Measurements from ENCODE around the gene MCF2L.
A peak's percentile ranks its signal among the peaks of the same experiment; 100 is the strongest.

MCF2L gene

GRCh38 chr13:113018676-113019465, 49.9 kb downstream of the MCF2L start:
- peaks cover 27% of the 10 kb centered on the region for H3K27me3 ChIP-seq (ENCODE audit: insufficient read depth, poor library complexity, severe bottlenecking)
- H3K4me3 ChIP-seq (replicated peaks; ENCODE audit: insufficient read depth, low read length), result no peak overlapping the region
- no peak for TF ChIP-seq REST (IDR thresholded peaks at IDR 0.05; ENCODE audit: insufficient replicate concordance, low read depth)
- no peak for TF ChIP-seq CTCF (IDR thresholded peaks at IDR 0.05; ENCODE audit: insufficient read depth, low read length)
- TF ChIP-seq GABPA (IDR thresholded peaks at IDR 0.05; ENCODE audit: low read depth), result no peak
- TF ChIP-seq POLR2AphosphoS5 (IDR thresholded peaks at IDR 0.05; ENCODE audit: low read depth), result no peak
- TF ChIP-seq SPI1 (IDR thresholded peaks at IDR 0.05; ENCODE audit: borderline replicate concordance, low read depth), result no peak
- no peak for DNase-seq (ENCODE audit: low read depth in 1 of 2, low spot score in 1 of 2)
- no peak overlapping the region for H3K27ac ChIP-seq (replicated peaks)

- no peak for TF ChIP-seq CTCF (IDR thresholded peaks at IDR 0.05; ENCODE audit: insufficient read depth, low read length)
- no peak for TF ChIP-seq REST (IDR thresholded peaks at IDR 0.05; ENCODE audit: insufficient replicate concordance, low read depth)
- TF ChIP-seq POLR2AphosphoS5 (IDR thresholded peaks at IDR 0.05; ENCODE audit: low read depth), result no peak
- no peak for TF ChIP-seq GABPA (IDR thresholded peaks at IDR 0.05; ENCODE audit: low read depth)
- TF ChIP-seq SPI1 (IDR thresholded peaks at IDR 0.05; ENCODE audit: borderline replicate concordance, low read depth), result peak; percentile 70; the same call in 1 of the 2 replicates
- peaks cover 30% of the 10 kb centered on the region for H3K27me3 ChIP-seq (ENCODE audit: insufficient read depth, poor library complexity, severe bottlenecking)
- no peak overlapping the region for H3K4me3 ChIP-seq (replicated peaks; ENCODE audit: insufficient read depth, low read length)
Observed at GRCh38 chr13:113020323-113021080, 51.5 kb downstream of the MCF2L start.

GRCh38 chr13:113021391-113021790, 52.4 kb downstream of the MCF2L start:
- Histone ChIP-seq H3K27me3 (ENCODE audit: insufficient read depth, poor library complexity, severe bottlenecking) (peaks cover 21% of the 10 kb centered on the region), H3K27ac (replicated peaks) (no peak overlapping the region), H3K4me3 (replicated peaks; ENCODE audit: insufficient read depth, low read length) (no peak overlapping the region)
- TF ChIP-seq GABPA (IDR thresholded peaks at IDR 0.05; ENCODE audit: low read depth) (no peak), SPI1 (IDR thresholded peaks at IDR 0.05; ENCODE audit: borderline replicate concordance, low read depth) (no peak)
- DNase-seq (ENCODE audit: low read depth in 1 of 2, low spot score in 1 of 2), result no peak

More at GRCh38 chr13:113020323-113021080, 51.5 kb downstream of the MCF2L start:
- DNase-seq (ENCODE audit: low read depth in 1 of 2, low spot score in 1 of 2), result peak in 1 of 2 experiments; percentile 25
- no peak overlapping the region for H3K27ac ChIP-seq (replicated peaks)

GRCh38 chr13:113021811-113022210, 52.8 kb downstream of the MCF2L start:
- Histone ChIP-seq H3K27ac (replicated peaks) (no peak overlapping the region), H3K27me3 (ENCODE audit: insufficient read depth, poor library complexity, severe bottlenecking) (peaks cover 17% of the 10 kb centered on the region), H3K4me3 (replicated peaks; ENCODE audit: insufficient read depth, low read length) (no peak overlapping the region)
- no peak for TF ChIP-seq CTCF (IDR thresholded peaks at IDR 0.05; ENCODE audit: insufficient read depth, low read length)
- TF ChIP-seq GABPA (IDR thresholded peaks at IDR 0.05; ENCODE audit: low read depth), result no peak
- no peak for TF ChIP-seq SPI1 (IDR thresholded peaks at IDR 0.05; ENCODE audit: borderline replicate concordance, low read depth)
- TF ChIP-seq POLR2AphosphoS5 (IDR thresholded peaks at IDR 0.05; ENCODE audit: low read depth), result no peak
- no peak for TF ChIP-seq REST (IDR thresholded peaks at IDR 0.05; ENCODE audit: insufficient replicate concordance, low read depth)
- DNase-seq (ENCODE audit: low read depth in 1 of 2, low spot score in 1 of 2), result no peak

Measured in HL-60 (cell line).